ENCODE data around the gene MEI4. TPM values are rescaled to one million over a fixed set of nuclear protein-coding genes. Genes with fewer than 3 reads are reported as not detected.
"Not testable (repeated sequence)": the region's sequence is repeated elsewhere in the genome, so short reads cannot be mapped to it uniquely, and the experiment has no call there.

MEI4 gene
- total RNA-seq, 6 donors from 2014 or later, result not detected

- no peaks in the 10 kb centered on the region for H3K9me3 ChIP-seq
- no peaks in the 10 kb centered on the region for H3K27me3 ChIP-seq
- DNase-seq (no peak), ATAC-seq (ENCODE audit: low FRiP score in 2 of 2) (no peak)
- H3K27ac ChIP-seq, result no peak overlapping the region
- no peaks in the 10 kb centered on the region for H3K36me3 ChIP-seq
- H3K4me1 ChIP-seq, result no peaks in the 10 kb centered on the region
- no peak overlapping the region for H3K4me3 ChIP-seq
- WGBS, 2 donors, result 77 to 78% methylated on average over 2 of the region's 2 CpGs
- TF ChIP-seq POLR2AphosphoS5 (IDR thresholded peaks at IDR 0.05) (no peak), CTCF (IDR thresholded peaks at IDR 0.05) (no peak), EP300 (IDR thresholded peaks at IDR 0.05) (no peak), POLR2A (IDR thresholded peaks at IDR 0.05) (no peak)
Measured at GRCh38 chr6:77686931-77687330, 34.1 kb downstream of the MEI4 start.

- DNase-seq (no peak), ATAC-seq (ENCODE audit: low FRiP score in 2 of 2) (no peak)
- H3K27me3 ChIP-seq, result no peaks in the 10 kb centered on the region
- H3K27ac ChIP-seq, result no peak overlapping the region
- no peaks in the 10 kb centered on the region for H3K36me3 ChIP-seq
- H3K9me3 ChIP-seq, result no peaks in the 10 kb centered on the region
- no peak overlapping the region for H3K4me3 ChIP-seq
- 76 to 93% methylated on average over 1 of the region's 1 CpG for WGBS, 2 donors
- no peak for TF ChIP-seq EP300 (IDR thresholded peaks at IDR 0.05)
- no peak for TF ChIP-seq POLR2AphosphoS5 (IDR thresholded peaks at IDR 0.05)
- no peak for TF ChIP-seq CTCF (IDR thresholded peaks at IDR 0.05)
- TF ChIP-seq POLR2A (IDR thresholded peaks at IDR 0.05), result no peak
- H3K4me1 ChIP-seq, result no peaks in the 10 kb centered on the region
Measured at GRCh38 chr6:77688649-77689048, 35.8 kb downstream of the MEI4 start.

GRCh38 chr6:77700095-77700494 is 47.3 kb downstream of the MEI4 start:
- WGBS, 2 donors, result 91 to 93% methylated on average over 5 to 6 of the region's 6 CpGs
- peak in 1 of 2 donors; percentile 5 for DNase-seq
- not testable (repeated sequence) for H3K27ac ChIP-seq

GRCh38 chr6:77707603-77708002 is 54.8 kb downstream of the MEI4 start:
- ATAC-seq (ENCODE audit: low FRiP score in 2 of 2) (no peak), DNase-seq (no peak)
- Histone ChIP-seq H3K4me3 (no peak overlapping the region), H3K27ac (no peak overlapping the region), H3K9me3 (peaks cover 0 to 13% (median 10%) of the 10 kb centered on the region in 4 donors), H3K36me3 (no peaks in the 10 kb centered on the region), H3K4me1 (no peaks in the 10 kb centered on the region), H3K27me3 (no peaks in the 10 kb centered on the region)
- TF ChIP-seq EP300 (IDR thresholded peaks at IDR 0.05) (no peak), POLR2AphosphoS5 (IDR thresholded peaks at IDR 0.05) (no peak), CTCF (IDR thresholded peaks at IDR 0.05) (no peak), POLR2A (IDR thresholded peaks at IDR 0.05) (no peak)
- 60 to 96% methylated on average over 2 of the region's 2 CpGs for WGBS, 2 donors

More at GRCh38 chr6:77700095-77700494, 47.3 kb downstream of the MEI4 start:
- ATAC-seq (ENCODE audit: low FRiP score in 2 of 2); H3K36me3 ChIP-seq; H3K4me1 ChIP-seq; H3K9me3 ChIP-seq; H3K27me3 ChIP-seq; H3K4me3 ChIP-seq: not testable (repeated sequence)

GRCh38 chr6:77715588-77715987 is 62.7 kb downstream of the MEI4 start:
- 89 to 93% methylated on average over 6 of the region's 6 CpGs for WGBS, 2 donors
- Histone ChIP-seq H3K27ac (no peak overlapping the region), H3K9me3 (no peaks in the 10 kb centered on the region), H3K4me1 (no peaks in the 10 kb centered on the region), H3K4me3 (no peak overlapping the region), H3K36me3 (no peaks in the 10 kb centered on the region), H3K27me3 (no peaks in the 10 kb centered on the region)
- ATAC-seq (ENCODE audit: low FRiP score in 2 of 2) (no peak), DNase-seq (no peak)
- TF ChIP-seq POLR2AphosphoS5 (IDR thresholded peaks at IDR 0.05) (no peak), CTCF (IDR thresholded peaks at IDR 0.05) (no peak), POLR2A (IDR thresholded peaks at IDR 0.05) (no peak), EP300 (IDR thresholded peaks at IDR 0.05) (no peak)

All from upper lobe of left lung (tissue), 6 donors.